Activated CD8-positive, alpha-beta memory T cell treated with anti-CD3 and anti-CD28 coated beads, Interleukin-2, amount 50 U/mL, for 1 hour (primary cell): ENCODE results near the gene CYB5B.

Source experiments
- DNase-seq: peaks from one replicate; pipeline ENCODE4 v3.0.0-alpha.2; 2020; ENCODE audit errors: extremely low read depth

The CYB5B gene, protein sequence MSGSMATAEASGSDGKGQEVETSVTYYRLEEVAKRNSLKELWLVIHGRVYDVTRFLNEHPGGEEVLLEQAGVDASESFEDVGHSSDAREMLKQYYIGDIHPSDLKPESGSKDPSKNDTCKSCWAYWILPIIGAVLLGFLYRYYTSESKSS

DNA sequence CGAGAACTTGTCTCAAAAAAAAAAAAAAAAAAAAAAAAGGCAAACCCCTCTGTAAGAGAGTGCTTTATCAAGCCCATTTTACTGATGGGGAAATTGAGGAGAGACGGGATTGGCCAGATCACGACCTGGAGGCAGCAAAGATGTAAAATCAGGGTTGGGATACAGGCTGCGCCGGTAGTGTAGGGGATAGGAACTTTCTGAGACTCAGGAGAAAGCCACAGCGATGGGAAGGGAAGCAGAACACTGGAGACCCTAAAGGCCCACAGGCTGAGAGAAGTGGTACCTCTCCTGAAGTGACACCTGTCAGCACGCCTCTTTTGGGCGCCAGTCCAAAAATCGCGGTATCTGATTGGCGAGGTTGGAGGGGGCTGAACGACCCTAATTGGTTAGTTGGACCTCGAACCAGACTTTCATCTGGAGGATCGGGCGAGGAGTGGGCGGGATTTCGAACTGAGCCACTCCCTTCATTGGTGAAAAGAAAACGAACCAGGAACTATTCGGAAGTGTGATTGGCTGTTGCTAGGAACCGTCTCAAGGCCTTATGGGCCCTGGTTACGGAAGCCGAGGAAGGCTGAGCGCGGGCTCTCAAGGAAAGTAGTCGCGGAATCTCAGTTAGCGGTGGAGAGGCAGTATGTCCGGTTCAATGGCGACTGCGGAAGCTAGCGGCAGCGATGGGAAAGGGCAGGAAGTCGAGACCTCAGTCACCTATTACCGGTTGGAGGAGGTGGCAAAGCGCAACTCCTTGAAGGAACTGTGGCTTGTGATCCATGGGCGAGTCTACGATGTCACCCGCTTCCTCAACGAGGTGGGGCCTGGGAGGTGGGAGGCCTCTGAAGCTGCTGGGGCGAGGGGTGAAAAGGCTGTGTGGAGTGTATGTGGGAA, at the start of gene CYB5B:
CYB5B (plus strand) TSS at position 567 of the 882 bp plus-strand sequence; CDS start at position 632, 65 bp downstream.
- DNase-seq = peak; percentile 90

DNA sequence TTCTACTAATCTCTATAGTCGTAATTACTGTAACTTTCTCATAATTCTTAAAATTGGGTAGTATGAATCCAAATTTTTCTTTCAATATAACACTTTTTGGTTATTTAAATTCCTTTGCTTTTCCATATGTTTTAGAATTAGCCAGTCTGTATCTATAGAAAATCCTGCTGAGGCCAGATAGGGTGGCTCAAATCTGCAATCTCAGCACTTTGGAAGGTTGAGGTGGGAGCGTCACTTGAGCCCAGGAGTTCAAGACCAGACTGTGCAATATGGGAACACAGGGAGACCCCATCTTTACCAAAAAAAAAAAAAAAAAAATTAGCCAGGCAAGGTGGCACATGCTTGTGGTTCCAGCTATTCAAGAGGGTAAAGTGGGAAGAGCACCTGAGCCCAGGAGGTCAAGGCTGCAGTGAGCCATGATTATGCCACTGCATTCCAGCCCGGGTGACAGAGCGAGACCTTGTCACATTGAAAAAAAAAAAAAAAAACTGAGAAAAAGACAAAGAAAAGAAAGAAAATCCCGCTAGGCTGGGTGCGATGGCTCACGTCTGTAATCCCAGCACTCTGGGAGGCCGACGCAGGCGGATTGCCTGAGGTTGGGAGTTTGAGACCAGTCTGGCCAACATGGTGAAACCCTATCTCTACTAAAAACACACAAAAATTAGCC, 47.9 kb upstream of the CYB5B start:
- no peak for DNase-seq

DNA sequence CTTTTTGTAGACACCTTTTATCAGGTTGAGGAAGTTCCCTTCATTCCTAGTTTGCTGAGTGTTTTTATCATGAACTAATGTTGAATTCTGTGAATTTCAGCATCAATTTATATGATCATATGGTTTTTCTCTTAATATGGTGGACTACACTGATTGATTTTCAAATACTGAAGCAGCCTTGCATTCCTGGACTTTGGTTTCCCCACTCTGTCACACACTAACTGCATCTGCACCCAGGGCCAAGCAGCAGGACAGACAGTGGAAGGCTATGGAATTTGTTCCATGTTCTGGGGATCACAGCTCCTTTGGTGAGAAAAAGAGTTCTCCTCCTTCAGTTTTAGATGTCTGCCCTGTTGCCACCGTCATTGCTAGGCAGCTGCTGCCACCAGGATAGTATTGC, 46.4 kb upstream of the CYB5B start:
- DNase-seq = no peak

DNA sequence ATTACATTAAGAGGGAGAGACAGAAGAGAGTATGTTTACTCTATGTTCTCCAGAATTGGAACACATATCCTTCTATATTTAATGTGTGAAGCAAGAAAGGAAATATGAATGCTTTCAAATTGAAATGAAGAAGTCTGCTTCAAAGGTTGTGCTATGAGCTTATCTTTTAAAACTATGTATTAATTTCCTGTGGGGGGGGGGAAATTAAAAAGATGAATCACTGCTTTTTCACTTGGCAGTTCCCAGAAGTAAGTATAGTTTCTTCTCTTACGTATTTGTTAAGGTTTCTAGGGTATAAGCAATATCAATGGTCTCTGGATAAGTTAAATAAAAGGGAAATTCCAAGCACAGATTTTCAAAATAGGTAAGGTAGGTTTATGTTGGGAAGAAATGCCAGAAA, 45.7 kb upstream of the CYB5B start:
- DNase-seq = no peak

DNA sequence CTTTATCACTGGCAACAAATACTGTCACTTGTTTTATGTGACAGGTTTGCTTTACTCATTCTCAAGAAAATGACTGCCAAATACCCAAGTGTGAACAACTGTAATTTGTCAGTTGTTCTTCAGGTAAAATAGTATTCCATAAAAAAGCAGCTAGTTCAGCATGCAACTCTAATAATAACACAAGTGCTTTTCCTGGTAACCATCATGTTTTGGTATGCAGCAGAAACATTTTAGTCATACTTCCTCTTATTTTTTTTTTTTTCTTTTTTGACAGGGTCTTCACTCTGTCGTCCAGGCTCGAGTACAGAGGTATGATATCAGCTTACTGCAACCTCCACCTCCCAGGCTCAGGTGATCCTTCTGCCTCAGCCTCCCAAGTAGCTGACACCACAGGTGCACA, 43.2 kb upstream of the CYB5B start:
- no peak for DNase-seq

DNA sequence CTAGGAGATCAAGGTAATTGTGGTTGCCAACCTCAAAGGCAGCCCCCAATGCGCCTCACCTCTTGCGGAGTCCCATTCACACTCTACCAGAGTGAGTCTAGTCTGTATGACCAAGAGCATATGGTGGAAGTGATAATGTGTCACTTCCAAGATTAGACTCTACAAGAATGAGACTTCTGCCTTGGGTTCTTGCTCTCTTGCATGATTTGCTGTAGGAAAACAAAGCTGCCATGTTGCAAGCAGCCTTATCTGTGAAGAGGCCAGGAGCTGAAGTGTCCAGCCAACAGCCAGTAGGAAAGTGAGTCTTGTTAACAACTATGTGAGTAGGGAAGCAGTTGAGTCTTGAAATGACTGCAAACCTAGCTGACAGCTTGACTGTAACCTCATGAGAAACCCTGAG, 42.0 kb upstream of the CYB5B start:
- no peak for DNase-seq

DNA sequence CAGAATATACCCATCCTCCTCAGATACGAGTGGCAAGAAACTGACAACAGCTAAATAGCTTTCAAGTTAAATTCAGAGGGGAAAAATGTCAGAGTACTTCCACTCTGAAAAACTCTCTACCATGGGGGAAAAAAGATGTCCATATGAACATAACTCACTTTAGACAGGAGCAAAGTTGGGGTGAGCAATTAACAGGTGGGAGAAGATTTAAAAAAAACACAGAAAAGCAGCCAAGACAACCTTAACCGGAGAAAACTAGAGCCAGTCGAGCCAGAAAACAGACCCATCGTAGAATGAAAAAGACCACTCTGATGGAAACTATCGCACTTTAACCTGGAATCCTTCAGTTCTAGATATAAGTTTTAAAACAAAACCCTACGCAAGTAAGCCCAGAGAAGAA, 39.4 kb upstream of the CYB5B start:
- DNase-seq = no peak

DNA sequence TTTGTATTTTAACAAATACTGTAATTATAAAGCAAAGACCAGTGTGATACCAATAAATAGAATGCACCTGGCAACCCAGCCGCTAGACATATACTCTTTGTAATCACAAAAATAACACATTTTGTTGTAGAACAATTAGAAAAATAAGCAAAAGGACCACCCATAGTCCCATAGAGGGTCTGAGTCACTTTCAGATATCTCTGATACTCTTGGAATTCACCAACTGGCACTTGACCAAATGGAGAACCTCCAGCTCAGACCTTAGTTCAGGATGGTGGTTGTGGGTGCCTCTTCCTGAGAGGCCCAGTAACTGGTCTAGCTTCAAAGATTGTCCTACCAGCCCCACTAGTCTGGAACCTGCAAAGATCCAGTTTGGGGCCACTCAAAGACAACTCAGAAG, 37.8 kb upstream of the CYB5B start:
- no peak for DNase-seq

DNA sequence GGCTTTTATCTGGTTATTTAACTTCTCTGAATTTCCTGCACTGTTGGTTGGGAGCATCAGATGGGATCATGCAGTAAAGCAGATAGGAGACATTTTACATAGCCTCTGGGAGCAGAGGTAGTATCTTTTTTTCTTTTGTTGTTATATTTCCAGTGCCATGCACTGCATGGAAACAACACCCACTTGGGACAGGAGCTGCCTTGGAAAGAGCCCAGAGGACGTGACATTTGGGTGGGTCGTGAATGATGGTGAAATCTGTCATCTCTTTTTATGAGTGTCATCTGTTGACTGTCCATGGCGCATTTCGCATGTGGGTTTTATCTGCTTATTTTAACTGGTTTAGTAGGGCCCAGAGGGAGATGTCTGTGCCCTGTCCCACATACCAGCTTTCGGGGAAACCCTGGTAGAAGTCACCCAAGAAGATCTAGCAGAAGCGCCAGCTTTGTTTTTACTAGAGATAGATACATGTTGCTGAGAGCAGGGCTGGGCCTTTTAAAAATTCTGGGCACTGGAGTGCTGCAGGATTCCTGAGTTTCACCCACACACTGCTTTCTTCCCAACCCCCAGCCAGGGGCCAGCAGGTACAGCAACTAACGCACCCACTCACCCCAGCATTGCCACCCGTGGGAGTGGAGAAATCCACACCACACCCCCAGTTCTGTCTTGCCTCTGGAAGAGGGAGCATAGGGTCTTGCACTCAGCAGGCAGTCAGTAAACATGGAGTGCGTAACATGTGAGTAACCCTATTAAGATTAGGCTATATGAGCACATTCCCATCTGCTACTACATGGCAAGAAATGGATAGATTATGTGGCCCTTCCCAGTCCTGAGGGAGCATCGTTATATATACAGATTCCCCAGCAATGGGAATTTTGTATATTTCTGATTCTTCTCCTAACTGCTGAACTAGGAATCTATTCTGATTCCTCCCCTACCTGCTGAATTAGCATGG, 30.2 kb upstream of the CYB5B start:
- DNase-seq = no peak

DNA sequence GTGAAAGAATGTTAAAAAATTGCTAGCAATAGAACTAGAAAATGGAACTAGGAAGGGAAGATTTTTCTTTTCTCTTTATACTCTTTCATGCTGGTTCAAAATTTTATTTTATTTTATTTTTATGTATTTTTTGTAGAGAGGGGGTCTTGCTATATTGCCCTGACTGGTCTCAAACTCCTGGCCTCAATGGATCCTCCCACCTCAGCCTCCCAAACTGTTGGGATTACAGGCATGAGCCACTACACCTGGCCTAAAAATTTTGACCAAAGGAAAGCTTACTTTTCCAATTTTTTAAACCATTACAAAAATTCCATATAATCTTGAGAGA, 28.6 kb upstream of the CYB5B start:
- DNase-seq = no peak

DNA sequence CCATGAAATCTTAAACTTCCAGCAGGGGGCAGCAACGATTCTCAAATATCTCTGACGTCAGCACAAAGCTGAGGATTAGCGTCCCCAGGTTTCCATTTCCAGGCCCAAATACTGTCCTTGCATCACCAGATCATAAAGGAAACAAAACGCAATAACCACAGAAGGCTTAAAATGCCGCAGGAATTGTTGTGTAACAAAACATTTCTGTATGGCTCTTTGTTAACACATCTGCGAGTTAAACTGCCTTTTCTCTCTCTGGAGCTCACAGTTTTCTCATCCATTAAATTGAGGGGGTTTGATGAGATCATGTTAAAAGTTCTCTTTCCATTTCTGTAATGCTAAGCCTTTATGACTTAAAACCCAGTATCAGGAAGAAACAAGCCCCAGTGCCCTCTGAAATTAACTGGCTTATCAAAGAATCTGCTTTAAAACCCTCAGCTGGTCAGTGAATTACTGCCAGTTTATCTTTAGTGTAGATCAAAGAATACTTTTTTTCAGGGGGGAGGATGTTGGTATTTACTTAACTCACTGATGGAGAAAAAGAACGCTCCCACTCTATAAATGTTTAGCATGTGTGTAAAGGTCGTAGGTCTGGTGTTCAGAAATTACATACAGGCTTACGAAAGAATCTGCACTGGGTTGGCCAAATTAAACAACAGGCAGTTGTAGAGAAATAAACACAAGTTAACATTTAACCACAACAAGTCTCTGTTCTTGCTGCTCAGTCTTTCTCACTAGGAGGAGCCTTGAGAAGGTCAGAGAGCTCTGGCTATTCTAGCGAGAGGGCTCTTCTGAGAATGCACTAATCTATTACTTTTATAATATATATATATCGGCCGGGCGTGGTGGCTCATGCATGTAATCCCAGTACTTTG, 28.0 kb upstream of the CYB5B start:
- DNase-seq = peak; percentile 45

DNA sequence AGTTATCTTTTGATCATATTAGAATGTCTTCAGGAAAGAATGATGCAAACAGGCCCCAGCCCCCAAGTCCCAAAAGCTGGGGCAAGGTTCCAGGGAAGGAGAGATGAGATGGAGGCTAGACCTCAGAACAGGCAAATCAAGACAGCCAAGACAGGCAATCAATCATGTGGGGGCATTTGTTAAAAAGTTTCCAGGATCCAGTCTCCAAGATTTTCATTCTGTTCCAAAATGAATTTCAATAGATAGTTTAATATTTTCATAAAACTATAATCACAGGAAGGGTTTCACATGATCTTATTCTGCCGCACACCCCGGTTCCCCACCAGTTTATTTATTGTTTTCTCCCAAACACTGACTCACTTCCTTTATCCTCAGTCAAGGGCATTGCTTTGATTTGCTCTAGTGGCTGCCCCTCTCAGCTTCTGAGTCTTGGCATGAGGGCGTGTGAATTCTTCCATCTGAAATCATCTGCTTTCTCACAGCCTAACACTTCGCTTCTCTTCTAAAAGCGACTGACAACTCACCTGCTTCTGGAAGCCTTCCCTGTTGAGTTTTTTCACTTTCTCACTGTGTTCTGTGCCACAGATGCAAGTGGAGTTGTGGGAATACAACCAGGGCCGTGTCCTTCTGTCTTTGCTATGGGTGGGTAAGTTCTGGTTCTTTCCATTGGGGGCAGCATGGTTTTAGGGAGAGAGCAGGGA, 26.4 kb upstream of the CYB5B start:
- no peak for DNase-seq

DNA sequence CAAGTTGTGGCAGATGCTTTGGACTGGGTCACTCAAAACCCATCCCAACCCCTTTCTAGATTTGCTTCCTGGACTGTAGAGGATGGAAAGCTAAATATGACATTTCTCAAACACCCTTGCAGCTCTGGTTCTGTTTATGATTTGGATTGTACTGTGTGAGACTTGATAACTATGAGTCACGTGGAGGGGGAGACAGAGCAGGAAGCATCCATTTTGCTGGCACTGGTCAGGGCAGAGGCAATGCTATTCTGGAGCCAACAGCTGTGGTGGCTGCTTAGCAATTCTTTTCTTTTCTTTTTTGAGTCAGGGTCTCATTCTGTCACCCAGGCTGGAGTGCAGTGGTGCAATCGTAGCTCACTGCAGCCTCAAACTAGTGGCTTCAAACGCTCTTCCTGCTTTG, 25.1 kb upstream of the CYB5B start:
- DNase-seq = no peak

DNA sequence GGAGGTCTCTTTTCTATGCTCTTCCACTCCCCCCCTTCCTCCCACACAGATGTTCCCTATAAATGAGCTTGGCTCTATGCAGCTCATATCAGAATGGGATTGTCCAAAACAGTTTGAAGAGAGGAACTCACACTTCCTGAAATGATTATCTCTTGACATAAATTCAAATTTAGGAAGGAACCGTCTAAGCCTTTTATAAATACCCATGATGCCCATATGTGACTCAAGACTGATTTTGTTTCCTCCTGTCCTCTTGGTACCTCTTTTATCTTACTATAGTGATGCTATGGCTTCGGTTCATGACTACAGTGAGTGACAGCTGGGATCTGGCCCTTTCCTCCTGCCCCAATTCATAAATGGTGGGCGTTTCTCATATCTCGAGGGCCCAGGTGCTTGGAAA, 22.0 kb upstream of the CYB5B start:
- DNase-seq = no peak

DNA sequence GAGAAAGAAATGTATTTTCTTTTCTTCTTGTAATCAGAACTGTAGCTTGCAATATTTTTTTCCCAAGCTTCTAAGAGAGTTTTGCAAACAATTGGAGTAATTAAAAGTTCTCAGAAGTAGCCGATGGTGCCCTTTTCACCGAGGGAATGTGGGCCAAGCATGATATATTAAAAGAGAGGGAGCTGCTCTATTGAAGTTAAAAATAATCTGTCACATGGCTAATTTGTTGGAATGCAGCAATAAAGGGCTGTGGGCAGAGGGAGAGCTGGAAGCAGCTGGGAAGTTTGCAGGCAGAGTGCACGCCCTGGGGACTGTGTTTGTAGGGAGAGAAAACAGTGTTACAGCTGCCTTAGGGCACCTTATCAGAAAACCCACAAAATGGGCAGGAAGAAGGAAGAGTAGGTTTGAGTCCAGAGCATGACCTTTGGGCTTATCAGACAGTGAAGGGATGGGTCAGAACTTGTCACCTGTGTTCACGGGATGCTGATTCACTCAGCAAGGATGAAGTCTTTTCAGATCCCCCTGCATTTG, 20.1 kb upstream of the CYB5B start:
- DNase-seq = no peak

DNA sequence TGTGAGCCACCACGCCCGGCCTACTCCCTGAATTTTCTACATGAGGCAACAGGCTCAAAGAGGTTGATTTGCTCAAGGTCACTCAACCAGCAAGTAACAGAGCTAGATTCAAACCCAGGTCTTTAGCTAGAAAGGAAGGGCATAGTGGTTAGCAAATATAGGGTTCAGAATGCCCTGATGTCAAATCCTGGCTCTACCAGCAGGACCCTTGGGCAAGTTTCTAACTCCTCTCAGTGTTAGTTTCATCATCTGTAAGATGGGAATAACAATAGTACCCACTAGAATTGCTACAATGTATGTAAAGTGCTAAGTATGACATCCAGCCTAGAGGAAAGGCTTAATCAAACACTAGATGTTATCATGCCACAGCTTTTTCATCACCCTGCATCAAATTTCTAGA, 19.1 kb upstream of the CYB5B start:
- no peak for DNase-seq

DNA sequence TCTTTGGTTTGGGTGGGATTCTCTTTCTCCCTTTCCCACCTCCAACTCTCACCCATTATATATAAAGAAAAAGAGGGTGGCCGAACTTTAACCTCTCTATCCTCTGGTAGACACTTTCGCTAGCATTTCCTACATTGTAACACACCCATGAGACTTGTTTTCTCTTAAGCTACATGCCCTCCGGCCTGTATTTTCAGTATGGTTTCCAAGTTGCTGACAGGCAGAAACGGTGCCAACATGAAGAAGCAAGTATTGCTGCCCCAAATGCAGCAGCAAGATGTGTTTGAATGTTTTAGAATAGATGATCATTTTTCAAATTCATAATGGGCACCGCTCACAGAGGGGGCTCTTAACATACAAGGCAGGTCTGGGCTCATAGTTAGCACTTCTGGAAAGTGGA, 18.7 kb upstream of the CYB5B start:
- no peak for DNase-seq

DNA sequence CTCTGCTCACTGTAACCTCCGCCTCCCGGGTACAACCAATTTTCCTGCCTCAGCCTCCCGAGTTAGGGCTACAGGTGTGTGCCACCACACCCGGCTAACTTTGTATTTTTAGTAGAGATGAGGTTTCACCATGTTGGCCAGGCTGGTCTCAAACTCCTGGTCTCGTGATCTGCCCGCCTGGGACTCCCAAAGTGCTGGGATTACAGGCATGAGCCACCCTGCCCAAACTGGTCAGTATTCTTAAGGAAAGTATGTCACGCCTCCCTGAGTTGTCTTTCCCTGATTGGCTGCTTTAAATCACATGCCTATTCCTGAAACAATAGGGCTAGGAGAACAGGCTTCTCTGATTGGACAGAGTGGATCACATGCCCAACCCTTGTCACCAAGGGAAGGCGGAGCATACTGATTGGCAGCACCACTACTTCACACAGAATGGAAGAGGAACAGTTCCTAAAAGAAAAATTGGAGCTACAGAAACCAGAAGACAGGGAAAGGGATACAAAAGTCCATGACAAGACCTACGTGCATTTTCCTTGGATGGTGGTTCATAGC, 17.6 kb upstream of the CYB5B start:
- no peak for DNase-seq

DNA sequence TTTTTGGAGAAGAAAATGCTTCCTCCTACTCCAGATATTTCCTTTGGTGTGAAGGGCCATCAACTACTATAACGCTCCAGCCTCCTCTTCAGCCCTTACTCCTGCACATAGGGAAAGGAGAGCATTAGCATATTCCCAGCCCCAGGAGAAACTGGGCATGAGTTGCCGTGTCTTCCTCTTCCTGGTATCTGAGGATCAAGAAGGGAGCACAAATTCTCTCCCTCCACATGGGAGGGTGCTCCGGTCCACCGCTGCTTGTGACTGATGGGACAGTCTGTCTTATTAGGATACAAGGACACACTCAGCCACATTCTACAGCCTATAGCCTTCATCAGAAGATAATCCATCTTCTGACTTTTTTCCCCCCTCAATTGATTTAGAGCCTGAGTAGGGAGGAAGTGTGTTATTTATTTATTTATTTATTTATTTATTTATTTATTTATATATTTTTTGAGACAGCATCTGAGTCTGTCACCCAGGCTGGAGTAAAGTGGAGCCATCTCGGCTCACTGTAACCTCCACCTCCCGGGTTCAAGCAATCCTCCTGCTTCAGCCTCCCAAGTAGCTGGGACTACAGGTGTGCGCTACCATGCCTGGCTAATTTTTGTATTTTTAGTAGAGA, 16.6 kb upstream of the CYB5B start:
- no peak for DNase-seq
